ENCODE results near the gene FZD4.

DNA sequence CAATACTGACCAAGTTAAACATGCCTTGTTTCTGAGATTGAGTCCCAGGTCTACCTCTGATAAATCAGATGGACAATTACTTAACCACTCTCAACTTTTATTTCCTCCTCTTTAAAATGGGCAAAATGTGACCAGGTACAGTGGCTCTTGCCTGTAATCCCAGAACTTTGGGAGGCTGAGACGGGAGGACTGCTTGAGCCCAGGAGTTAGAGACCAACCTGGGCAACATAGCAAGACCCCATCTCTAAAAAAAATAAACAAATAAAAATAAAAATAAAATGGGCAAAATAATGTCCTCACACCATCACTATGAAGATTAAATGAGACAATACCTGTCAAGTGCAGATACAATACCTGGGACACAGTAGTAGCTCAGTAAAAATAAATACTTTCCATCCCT is 33.0 kb downstream of the FZD4 start:
- TF ChIP-seq, protein P1, sequence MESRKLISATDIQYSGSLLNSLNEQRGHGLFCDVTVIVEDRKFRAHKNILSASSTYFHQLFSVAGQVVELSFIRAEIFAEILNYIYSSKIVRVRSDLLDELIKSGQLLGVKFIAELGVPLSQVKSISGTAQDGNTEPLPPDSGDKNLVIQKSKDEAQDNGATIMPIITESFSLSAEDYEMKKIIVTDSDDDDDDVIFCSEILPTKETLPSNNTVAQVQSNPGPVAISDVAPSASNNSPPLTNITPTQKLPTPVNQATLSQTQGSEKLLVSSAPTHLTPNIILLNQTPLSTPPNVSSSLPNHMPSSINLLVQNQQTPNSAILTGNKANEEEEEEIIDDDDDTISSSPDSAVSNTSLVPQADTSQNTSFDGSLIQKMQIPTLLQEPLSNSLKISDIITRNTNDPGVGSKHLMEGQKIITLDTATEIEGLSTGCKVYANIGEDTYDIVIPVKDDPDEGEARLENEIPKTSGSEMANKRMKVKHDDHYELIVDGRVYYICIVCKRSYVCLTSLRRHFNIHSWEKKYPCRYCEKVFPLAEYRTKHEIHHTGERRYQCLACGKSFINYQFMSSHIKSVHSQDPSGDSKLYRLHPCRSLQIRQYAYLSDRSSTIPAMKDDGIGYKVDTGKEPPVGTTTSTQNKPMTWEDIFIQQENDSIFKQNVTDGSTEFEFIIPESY (IDR thresholded peaks at IDR 0.05), result no peak
- TF ChIP-seq ETV6 (conservative IDR thresholded peaks at IDR 0.05 in 1 of 2, IDR thresholded peaks at IDR 0.05 in 1 of 2; ENCODE audit: borderline replicate concordance in 1 of 2, low read depth in 1 of 2) (no peak), EZH2 (IDR thresholded peaks at IDR 0.05; ENCODE audit: borderline replicate concordance, control insufficient read depth, low read depth, low read length) (no peak), HDAC2 (IDR thresholded peaks at IDR 0.05) (no peak), POLR2AphosphoS5 (IDR thresholded peaks at IDR 0.05; ENCODE audit: low read length) (no peak), SUPT20H (IDR thresholded peaks at IDR 0.05; ENCODE audit: borderline replicate concordance, control insufficient read depth, low read depth, low read length) (no peak), MTA2 (IDR thresholded peaks at IDR 0.05; ENCODE audit: low read depth) (no peak), POLR2A (IDR thresholded peaks at IDR 0.05; ENCODE audit: low read depth, low read length) (no peak), PML (IDR thresholded peaks at IDR 0.05; ENCODE audit: low read length) (no peak), FOS (IDR thresholded peaks at IDR 0.05; ENCODE audit: borderline replicate concordance, extremely low read depth, insufficient read length) (no peak), EGR1 (IDR thresholded peaks at IDR 0.05; ENCODE audit: borderline replicate concordance in 1 of 2, low read depth in 2 of 2, low read length in 2 of 2) (no peak)
- TF ChIP-seq, protein P2, sequence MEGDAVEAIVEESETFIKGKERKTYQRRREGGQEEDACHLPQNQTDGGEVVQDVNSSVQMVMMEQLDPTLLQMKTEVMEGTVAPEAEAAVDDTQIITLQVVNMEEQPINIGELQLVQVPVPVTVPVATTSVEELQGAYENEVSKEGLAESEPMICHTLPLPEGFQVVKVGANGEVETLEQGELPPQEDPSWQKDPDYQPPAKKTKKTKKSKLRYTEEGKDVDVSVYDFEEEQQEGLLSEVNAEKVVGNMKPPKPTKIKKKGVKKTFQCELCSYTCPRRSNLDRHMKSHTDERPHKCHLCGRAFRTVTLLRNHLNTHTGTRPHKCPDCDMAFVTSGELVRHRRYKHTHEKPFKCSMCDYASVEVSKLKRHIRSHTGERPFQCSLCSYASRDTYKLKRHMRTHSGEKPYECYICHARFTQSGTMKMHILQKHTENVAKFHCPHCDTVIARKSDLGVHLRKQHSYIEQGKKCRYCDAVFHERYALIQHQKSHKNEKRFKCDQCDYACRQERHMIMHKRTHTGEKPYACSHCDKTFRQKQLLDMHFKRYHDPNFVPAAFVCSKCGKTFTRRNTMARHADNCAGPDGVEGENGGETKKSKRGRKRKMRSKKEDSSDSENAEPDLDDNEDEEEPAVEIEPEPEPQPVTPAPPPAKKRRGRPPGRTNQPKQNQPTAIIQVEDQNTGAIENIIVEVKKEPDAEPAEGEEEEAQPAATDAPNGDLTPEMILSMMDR (IDR thresholded peaks at IDR 0.05 in 2 of 3, conservative IDR thresholded peaks at IDR 0.05 in 1 of 3; ENCODE audit: control insufficient read depth in 2 of 3, extremely low read depth in 1 of 3, insufficient read depth in 1 of 3, low read depth in 3 of 3, low read length in 3 of 3), result no peak
- TF ChIP-seq, protein P3, sequence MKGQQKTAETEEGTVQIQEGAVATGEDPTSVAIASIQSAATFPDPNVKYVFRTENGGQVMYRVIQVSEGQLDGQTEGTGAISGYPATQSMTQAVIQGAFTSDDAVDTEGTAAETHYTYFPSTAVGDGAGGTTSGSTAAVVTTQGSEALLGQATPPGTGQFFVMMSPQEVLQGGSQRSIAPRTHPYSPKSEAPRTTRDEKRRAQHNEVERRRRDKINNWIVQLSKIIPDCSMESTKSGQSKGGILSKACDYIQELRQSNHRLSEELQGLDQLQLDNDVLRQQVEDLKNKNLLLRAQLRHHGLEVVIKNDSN (IDR thresholded peaks at IDR 0.05; ENCODE audit: borderline replicate concordance, extremely low read length, insufficient read depth, low read depth, low read length), result no peak
- TF ChIP-seq, protein P4, sequence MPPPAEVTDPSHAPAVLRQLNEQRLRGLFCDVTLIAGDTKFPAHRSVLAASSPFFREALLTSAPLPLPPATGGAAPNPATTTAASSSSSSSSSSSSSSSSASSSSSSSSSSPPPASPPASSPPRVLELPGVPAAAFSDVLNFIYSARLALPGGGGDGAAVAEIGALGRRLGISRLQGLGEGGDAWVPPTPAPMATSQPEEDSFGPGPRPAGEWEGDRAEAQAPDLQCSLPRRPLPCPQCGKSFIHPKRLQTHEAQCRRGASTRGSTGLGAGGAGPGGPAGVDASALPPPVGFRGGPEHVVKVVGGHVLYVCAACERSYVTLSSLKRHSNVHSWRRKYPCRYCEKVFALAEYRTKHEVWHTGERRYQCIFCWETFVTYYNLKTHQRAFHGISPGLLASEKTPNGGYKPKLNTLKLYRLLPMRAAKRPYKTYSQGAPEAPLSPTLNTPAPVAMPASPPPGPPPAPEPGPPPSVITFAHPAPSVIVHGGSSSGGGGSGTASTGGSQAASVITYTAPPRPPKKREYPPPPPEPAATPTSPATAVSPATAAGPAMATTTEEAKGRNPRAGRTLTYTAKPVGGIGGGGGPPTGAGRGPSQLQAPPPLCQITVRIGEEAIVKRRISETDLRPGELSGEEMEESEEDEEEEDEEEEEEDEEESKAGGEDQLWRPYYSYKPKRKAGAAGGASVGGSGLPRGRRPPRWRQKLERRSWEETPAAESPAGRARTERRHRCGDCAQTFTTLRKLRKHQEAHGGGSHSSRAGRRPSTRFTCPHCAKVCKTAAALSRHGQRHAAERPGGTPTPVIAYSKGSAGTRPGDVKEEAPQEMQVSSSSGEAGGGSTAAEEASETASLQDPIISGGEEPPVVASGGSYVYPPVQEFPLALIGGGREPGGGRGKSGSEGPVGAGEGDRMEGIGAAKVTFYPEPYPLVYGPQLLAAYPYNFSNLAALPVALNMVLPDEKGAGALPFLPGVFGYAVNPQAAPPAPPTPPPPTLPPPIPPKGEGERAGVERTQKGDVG (CRISPR knock-in tag; IDR thresholded peaks at IDR 0.05), result no peak

Data from GM12878 (cell line).